Esophagus squamous epithelium (tissue), 4 donors: ENCODE data around the gene NFYB.

Experiments
- CTCF ChIP-seq, 6 experiments: fragments of 450-650 bp in 4 of 6; fragments of 200-600 bp in 2 of 6; sonication (generic) in 2 of 6; IDR thresholded peaks; one replicate each; pipeline ENCODE4 v1.5.1; 2016 to 2019; ENCODE audit warnings: antibody characterized with exemption in 6 of 6, mild to moderate bottlenecking in 4 of 6, moderate library complexity in 4 of 6
- POLR2A ChIP-seq, 4 donors: fragments of 450-650 bp; IDR thresholded peaks; one replicate each; pipeline ENCODE4 v1.6.1; 2017; ENCODE audit warnings: antibody characterized with exemption in 4 of 4, mild to moderate bottlenecking in 4 of 4, moderate library complexity in 3 of 4

GRCh38 chr12:104172570-104172947, 34.5 kb upstream of the NFYB start:
- TF ChIP-seq CTCF (IDR thresholded peaks at IDR 0.05) = no peak
- no peak for TF ChIP-seq POLR2A (IDR thresholded peaks at IDR 0.05)
